HEK293 (cell line): Measurements from ENCODE around the gene FTSJ1.

Experiments used
- CTCF ChIA-PET: fragments of 350-600 bp; formaldehyde crosslinking; extraction: SDS; loops from one replicate; lab custom pipeline; 2021; ENCODE audit warnings: antibody characterized with exemption; lab: Yijun Ruan, JAX
- POLR2A ChIA-PET: fragments of 300-600 bp; formaldehyde crosslinking; extraction: SDS; loops from one replicate; lab custom pipeline; 2020; ENCODE audit warnings: antibody characterized with exemption, inconsistent platforms; lab: Yijun Ruan, JAX
- H3K27ac ChIP-seq: fragments of 200-500 bp; sonication (Bioruptor generic); 2 replicates; pipeline ENCODE4 v1.5.1; 2014; ENCODE audit warnings: low read depth, low read length, control low read depth, inconsistent platforms; ENCODE audit errors: extremely low read depth
- H3K36me3 ChIP-seq, 2 experiments: fragments of 200-500 bp in 1 of 2; sonication (Bioruptor generic) in 1 of 2; 1 replicate in 1 of 2; 2 replicates in 1 of 2; pipeline ENCODE4 v1.5.1; 2014 to 2017; ENCODE audit warnings: inconsistent platforms in 2 of 2, low read length in 2 of 2; ENCODE audit not compliant: control insufficient read depth in 2 of 2, insufficient read depth in 1 of 2
- H3K4me1 ChIP-seq: fragments of 200-500 bp; sonication (Bioruptor generic); 2 replicates; pipeline ENCODE4 v1.5.1; 2014; ENCODE audit warnings: mild to moderate bottlenecking, low read length, inconsistent platforms; ENCODE audit not compliant: control insufficient read depth, insufficient read depth
- H3K4me3 ChIP-seq: 2 replicates; pipeline ENCODE4 v1.5.1; 2011; ENCODE audit warnings: low read depth, mild to moderate bottlenecking, control low read depth, low read length, moderate library complexity
- H3K9me3 ChIP-seq: fragments of 200-500 bp; sonication (Bioruptor generic); 2 replicates; pipeline ENCODE4 v1.5.1; 2014; ENCODE audit warnings: low read depth, low read length, inconsistent platforms; ENCODE audit not compliant: control insufficient read depth, insufficient read depth
- KLF8 ChIP-seq: fragments of 450-650 bp; formaldehyde crosslinking; IDR thresholded peaks from 2 replicates; pipeline ENCODE4 v1.5.1; 2016; ENCODE audit warnings: missing biosample characterization, missing genetic modification characterization
- SCRT2 ChIP-seq: fragments of 450-650 bp; formaldehyde crosslinking; IDR thresholded peaks from 2 replicates; pipeline ENCODE4 v1.5.1; 2016; ENCODE audit warnings: missing biosample characterization, missing genetic modification characterization
- SP3 ChIP-seq: fragments of 450-650 bp; formaldehyde crosslinking; IDR thresholded peaks from 2 replicates; pipeline ENCODE4 v1.5.1; 2016; ENCODE audit warnings: missing biosample characterization, missing genetic modification characterization
- ZBTB21 ChIP-seq: fragments of 450-650 bp; formaldehyde crosslinking; IDR thresholded peaks from 2 replicates; pipeline ENCODE4 v1.5.1; 2017; ENCODE audit warnings: missing biosample characterization, missing genetic modification characterization
- ZBTB49 ChIP-seq: fragments of 450-650 bp; formaldehyde crosslinking; IDR thresholded peaks from 2 replicates; pipeline ENCODE4 v1.5.1; 2016; ENCODE audit warnings: missing biosample characterization, missing genetic modification characterization, low read depth
- ZNF140 ChIP-seq: fragments of 450-650 bp; formaldehyde crosslinking; IDR thresholded peaks from 2 replicates; pipeline ENCODE4 v1.5.1; 2016; ENCODE audit warnings: missing biosample characterization, missing genetic modification characterization
- ZNF146 ChIP-seq: fragments of 450-650 bp; formaldehyde crosslinking; IDR thresholded peaks from 2 replicates; pipeline ENCODE4 v1.5.1; 2016; ENCODE audit warnings: missing biosample characterization, missing genetic modification characterization
- ZNF155 ChIP-seq: fragments of 450-650 bp; formaldehyde crosslinking; IDR thresholded peaks from 2 replicates; pipeline ENCODE4 v1.5.1; 2016; ENCODE audit warnings: missing biosample characterization, missing genetic modification characterization
- ZNF19 ChIP-seq: fragments of 450-650 bp; formaldehyde crosslinking; IDR thresholded peaks from 2 replicates; pipeline ENCODE4; 2016; ENCODE audit warnings: missing biosample characterization, missing genetic modification characterization, low read depth
- ZNF266 ChIP-seq: fragments of 450-650 bp; formaldehyde crosslinking; IDR thresholded peaks from 2 replicates; pipeline ENCODE4 v1.5.1; 2016; ENCODE audit warnings: missing biosample characterization, missing genetic modification characterization, low read depth
- ZNF280D ChIP-seq: fragments of 450-650 bp; formaldehyde crosslinking; IDR thresholded peaks from 2 replicates; pipeline ENCODE4 v1.5.1; 2016; ENCODE audit warnings: missing biosample characterization, missing genetic modification characterization
- ZNF404 ChIP-seq: fragments of 450-650 bp; formaldehyde crosslinking; IDR thresholded peaks from 2 replicates; pipeline ENCODE4 v1.5.1; 2017; ENCODE audit warnings: missing biosample characterization, missing genetic modification characterization
- ZNF521 ChIP-seq: fragments of 450-650 bp; formaldehyde crosslinking; IDR thresholded peaks from 2 replicates; pipeline ENCODE4 v1.5.1; 2017; ENCODE audit warnings: missing biosample characterization, mild to moderate bottlenecking, missing genetic modification characterization
- ZNF837 ChIP-seq: fragments of 450-650 bp; formaldehyde crosslinking; IDR thresholded peaks from 2 replicates; pipeline ENCODE4 v1.5.1; 2016; ENCODE audit warnings: missing biosample characterization, missing genetic modification characterization
- ZNF843 ChIP-seq: fragments of 450-650 bp; formaldehyde crosslinking; IDR thresholded peaks from 2 replicates; pipeline ENCODE4 v1.5.1; 2016; ENCODE audit warnings: missing biosample characterization, missing genetic modification characterization
- ZXDB ChIP-seq: fragments of 450-650 bp; formaldehyde crosslinking; IDR thresholded peaks from 2 replicates; pipeline ENCODE4 v1.5.1; 2016; ENCODE audit warnings: missing biosample characterization, missing genetic modification characterization
- TF ChIP-seq, protein P1 (sequence below): fragments of 450-650 bp; formaldehyde crosslinking; IDR thresholded peaks from 2 replicates; pipeline ENCODE4 v1.5.1; 2017; ENCODE audit warnings: missing biosample characterization, missing genetic modification characterization
- TF ChIP-seq, protein P2 (sequence below): IDR thresholded peaks from 2 replicates; pipeline ENCODE4 v1.6.1; 2011; ENCODE audit warnings: mild to moderate bottlenecking, low read depth, low read length, borderline replicate concordance
- TF ChIP-seq, protein P3 (sequence below): fragments of 450-650 bp; formaldehyde crosslinking; IDR thresholded peaks from 2 replicates; pipeline ENCODE4 v1.5.1; 2016; ENCODE audit warnings: missing biosample characterization, missing genetic modification characterization
- TF ChIP-seq, protein P4 (sequence below): fragments of 450-650 bp; formaldehyde crosslinking; IDR thresholded peaks from 2 replicates; pipeline ENCODE4 v1.5.1; 2017; ENCODE audit warnings: missing biosample characterization, missing genetic modification characterization

Gene FTSJ1

DNA sequence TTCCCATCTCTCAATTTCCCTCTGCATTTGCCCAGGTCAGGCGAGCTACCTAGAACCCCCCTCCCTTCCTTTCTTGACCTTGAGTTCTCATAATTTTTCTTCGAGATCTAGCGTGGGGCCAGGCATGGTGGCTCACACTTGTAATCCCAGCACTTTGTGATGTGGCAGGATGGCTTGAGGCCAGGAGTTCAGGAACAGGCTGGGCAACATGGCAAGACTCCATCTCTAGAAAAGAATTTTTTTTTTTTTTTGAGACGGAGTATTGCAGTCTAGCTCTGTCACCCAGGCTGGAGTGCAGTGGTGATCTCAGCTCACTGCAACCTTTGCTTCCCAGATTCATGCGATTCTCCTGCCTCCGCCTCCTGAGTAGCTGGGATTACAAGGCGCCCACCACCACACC, 28.3 kb downstream of the FTSJ1 start:
- Histone ChIP-seq H3K4me1 (no peaks in the 10 kb centered on the region), H3K36me3 (no peaks in the 10 kb centered on the region), H3K27ac (no peak overlapping the region), H3K9me3 (no peaks in the 10 kb centered on the region), H3K4me3 (no peak overlapping the region)
- POLR2A ChIA-PET = no interaction called here
- TF ChIP-seq ZNF266 (tag by site-specific recombination) (no peak), SP3 (tag by site-specific recombination) (no peak), ZXDB (tag by site-specific recombination) (no peak), SCRT2 (tag by site-specific recombination) (no peak), ZNF140 (tag by site-specific recombination) (no peak), ZBTB49 (tag by site-specific recombination) (no peak), ZNF843 (tag by site-specific recombination) (no peak), ZNF404 (no peak), ZNF155 (tag by site-specific recombination) (no peak), ZNF280D (tag by site-specific recombination) (no peak), ZNF19 (tag by site-specific recombination) (no peak), ZBTB21 (tag by site-specific recombination) (no peak), KLF8 (tag by site-specific recombination) (no peak), ZNF521 (no peak)
- TF ChIP-seq, protein P1, sequence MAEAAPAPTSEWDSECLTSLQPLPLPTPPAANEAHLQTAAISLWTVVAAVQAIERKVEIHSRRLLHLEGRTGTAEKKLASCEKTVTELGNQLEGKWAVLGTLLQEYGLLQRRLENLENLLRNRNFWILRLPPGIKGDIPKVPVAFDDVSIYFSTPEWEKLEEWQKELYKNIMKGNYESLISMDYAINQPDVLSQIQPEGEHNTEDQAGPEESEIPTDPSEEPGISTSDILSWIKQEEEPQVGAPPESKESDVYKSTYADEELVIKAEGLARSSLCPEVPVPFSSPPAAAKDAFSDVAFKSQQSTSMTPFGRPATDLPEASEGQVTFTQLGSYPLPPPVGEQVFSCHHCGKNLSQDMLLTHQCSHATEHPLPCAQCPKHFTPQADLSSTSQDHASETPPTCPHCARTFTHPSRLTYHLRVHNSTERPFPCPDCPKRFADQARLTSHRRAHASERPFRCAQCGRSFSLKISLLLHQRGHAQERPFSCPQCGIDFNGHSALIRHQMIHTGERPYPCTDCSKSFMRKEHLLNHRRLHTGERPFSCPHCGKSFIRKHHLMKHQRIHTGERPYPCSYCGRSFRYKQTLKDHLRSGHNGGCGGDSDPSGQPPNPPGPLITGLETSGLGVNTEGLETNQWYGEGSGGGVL (tag by site-specific recombination) = no peak
- TF ChIP-seq, protein P2, sequence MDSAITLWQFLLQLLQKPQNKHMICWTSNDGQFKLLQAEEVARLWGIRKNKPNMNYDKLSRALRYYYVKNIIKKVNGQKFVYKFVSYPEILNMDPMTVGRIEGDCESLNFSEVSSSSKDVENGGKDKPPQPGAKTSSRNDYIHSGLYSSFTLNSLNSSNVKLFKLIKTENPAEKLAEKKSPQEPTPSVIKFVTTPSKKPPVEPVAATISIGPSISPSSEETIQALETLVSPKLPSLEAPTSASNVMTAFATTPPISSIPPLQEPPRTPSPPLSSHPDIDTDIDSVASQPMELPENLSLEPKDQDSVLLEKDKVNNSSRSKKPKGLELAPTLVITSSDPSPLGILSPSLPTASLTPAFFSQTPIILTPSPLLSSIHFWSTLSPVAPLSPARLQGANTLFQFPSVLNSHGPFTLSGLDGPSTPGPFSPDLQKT = no peak
- CTCF ChIA-PET = interaction anchor here (0.6 to 0.9 kb wide), 3 partner anchors 21 to 1359 kb away, joined by 3 to 4 read pairs (median 3); partner anchors contain the start of gene RBM10

DNA sequence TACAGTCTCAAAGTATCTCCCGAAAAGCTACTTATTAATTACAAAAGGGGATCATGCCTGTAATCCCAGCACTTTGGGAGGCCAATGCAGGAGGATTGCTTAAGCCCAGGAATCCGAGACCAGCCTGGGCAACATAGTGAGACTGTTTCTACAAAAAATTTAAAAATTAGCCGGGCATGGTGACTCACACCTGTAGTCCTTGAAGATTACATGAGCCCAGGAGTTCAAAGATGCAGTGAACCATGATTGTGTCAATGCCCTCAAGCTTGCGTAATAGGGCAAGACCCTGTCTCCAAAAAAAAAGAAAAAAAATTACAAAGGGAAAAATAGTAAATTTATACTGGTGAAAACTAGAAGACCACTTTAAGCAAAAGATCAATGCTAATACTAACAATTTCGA, 29.5 kb downstream of the FTSJ1 start:
- Histone ChIP-seq H3K4me3 (no peak overlapping the region), H3K36me3 (no peaks in the 10 kb centered on the region), H3K9me3 (no peaks in the 10 kb centered on the region), H3K27ac (no peak overlapping the region), H3K4me1 (no peaks in the 10 kb centered on the region)
- CTCF ChIA-PET = no interaction called here
- no peak for TF ChIP-seq ZNF837
- TF ChIP-seq ZNF146 (tag by site-specific recombination) = no peak
- TF ChIP-seq, protein P3, sequence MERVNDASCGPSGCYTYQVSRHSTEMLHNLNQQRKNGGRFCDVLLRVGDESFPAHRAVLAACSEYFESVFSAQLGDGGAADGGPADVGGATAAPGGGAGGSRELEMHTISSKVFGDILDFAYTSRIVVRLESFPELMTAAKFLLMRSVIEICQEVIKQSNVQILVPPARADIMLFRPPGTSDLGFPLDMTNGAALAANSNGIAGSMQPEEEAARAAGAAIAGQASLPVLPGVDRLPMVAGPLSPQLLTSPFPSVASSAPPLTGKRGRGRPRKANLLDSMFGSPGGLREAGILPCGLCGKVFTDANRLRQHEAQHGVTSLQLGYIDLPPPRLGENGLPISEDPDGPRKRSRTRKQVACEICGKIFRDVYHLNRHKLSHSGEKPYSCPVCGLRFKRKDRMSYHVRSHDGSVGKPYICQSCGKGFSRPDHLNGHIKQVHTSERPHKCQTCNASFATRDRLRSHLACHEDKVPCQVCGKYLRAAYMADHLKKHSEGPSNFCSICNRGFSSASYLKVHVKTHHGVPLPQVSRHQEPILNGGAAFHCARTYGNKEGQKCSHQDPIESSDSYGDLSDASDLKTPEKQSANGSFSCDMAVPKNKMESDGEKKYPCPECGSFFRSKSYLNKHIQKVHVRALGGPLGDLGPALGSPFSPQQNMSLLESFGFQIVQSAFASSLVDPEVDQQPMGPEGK (tag by site-specific recombination) = no peak
- TF ChIP-seq, protein P4, sequence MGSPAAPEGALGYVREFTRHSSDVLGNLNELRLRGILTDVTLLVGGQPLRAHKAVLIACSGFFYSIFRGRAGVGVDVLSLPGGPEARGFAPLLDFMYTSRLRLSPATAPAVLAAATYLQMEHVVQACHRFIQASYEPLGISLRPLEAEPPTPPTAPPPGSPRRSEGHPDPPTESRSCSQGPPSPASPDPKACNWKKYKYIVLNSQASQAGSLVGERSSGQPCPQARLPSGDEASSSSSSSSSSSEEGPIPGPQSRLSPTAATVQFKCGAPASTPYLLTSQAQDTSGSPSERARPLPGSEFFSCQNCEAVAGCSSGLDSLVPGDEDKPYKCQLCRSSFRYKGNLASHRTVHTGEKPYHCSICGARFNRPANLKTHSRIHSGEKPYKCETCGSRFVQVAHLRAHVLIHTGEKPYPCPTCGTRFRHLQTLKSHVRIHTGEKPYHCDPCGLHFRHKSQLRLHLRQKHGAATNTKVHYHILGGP (tag by site-specific recombination) = no peak
- POLR2A ChIA-PET = no interaction called here
